SK-N-SH (cell line): ENCODE data around the gene SPAAR. TPM values are rescaled to one million over a fixed set of nuclear protein-coding genes. Genes with fewer than 3 reads are reported as not detected.

Experiments
- CTCF ChIA-PET: fragments of 300-600, 350-600 bp; formaldehyde crosslinking; extraction: SDS; loops from one replicate; lab custom pipeline; 2021; lab: Yijun Ruan, JAX
- POLR2A ChIA-PET: fragments of 350-600 bp; sonication (Branson Sonifier 250); formaldehyde crosslinking; extraction: SDS; loops from one replicate; lab custom pipeline; 2020; ENCODE audit warnings: antibody characterized with exemption, inconsistent platforms; lab: Yijun Ruan, JAX
- DNase-seq: peaks from one replicate; pipeline ENCODE4 v3.0.0; 2012
- H2AFZ ChIP-seq: fragments of 200-600 bp; sonication (generic); 2 replicates; pipeline ENCODE4 v1.8.1; 2016; ENCODE audit warnings: antibody characterized with exemption, mild to moderate bottlenecking, low read depth
- H3F3A ChIP-seq: fragments of 200-600 bp; sonication (generic); replicated peaks from 2 replicates; pipeline ENCODE3; 2016; ENCODE audit warnings: antibody characterized with exemption, mild to moderate bottlenecking; ENCODE audit not compliant: insufficient read depth
- H3K27ac ChIP-seq, 2 experiments: fragments of 200-500 bp in 1 of 2; fragments of 200-600 bp in 1 of 2; sonication (Bioruptor generic) in 1 of 2; sonication (generic), shearing (Covaris generic) in 1 of 2; 2 replicates each; pipeline versions ENCODE4 v1.5.1 to v1.6.1; 2014 to 2016; ENCODE audit warnings: low read depth in 2 of 2, inconsistent platforms in 1 of 2, low read length in 1 of 2, mild to moderate bottlenecking in 1 of 2, mixed read lengths in 1 of 2
- H3K27me3 ChIP-seq: fragments of 200-600 bp; sonication (generic), shearing (Covaris generic); 2 replicates; pipeline ENCODE4 v1.6.1; 2016; ENCODE audit warnings: mixed run types; ENCODE audit not compliant: insufficient read depth
- H3K36me3 ChIP-seq, 2 experiments: fragments of 200-500 bp in 1 of 2; fragments of 200-600 bp in 1 of 2; sonication (Bioruptor generic) in 1 of 2; sonication (generic) in 1 of 2; replicated peaks in 1 of 2; 2 replicates each; pipeline versions ENCODE3 to v1.5.1; 2014 to 2016; ENCODE audit warnings: low read length in 1 of 2, mild to moderate bottlenecking in 1 of 2; ENCODE audit not compliant: insufficient read depth in 2 of 2, control insufficient read depth in 1 of 2
- H3K4me1 ChIP-seq, 2 experiments: fragments of 200-500 bp in 1 of 2; fragments of 200-600 bp in 1 of 2; sonication (Bioruptor generic) in 1 of 2; sonication (generic), shearing (Covaris generic) in 1 of 2; 2 replicates each; pipeline versions ENCODE4 v1.5.1 to v1.6.1; 2014 to 2016; ENCODE audit warnings: low read depth in 1 of 2, low read length in 1 of 2, mixed run types in 1 of 2; ENCODE audit not compliant: insufficient read depth in 2 of 2, control insufficient read depth in 1 of 2
- H3K4me2 ChIP-seq: fragments of 200-600 bp; sonication (generic), shearing (Covaris generic); 2 replicates; pipeline ENCODE4 v1.6.1; 2017; ENCODE audit warnings: mixed run types
- H3K4me3 ChIP-seq, 2 experiments: fragments of 200-500 bp in 1 of 2; fragments of 200-600 bp in 1 of 2; sonication (Bioruptor generic) in 1 of 2; sonication (generic), shearing (Covaris generic) in 1 of 2; 2 replicates each; pipeline versions ENCODE4 v1.5.1 to v1.8.1; 2014 to 2016; ENCODE audit warnings: low read depth in 2 of 2, inconsistent platforms in 1 of 2, low read length in 1 of 2, mild to moderate bottlenecking in 1 of 2, mixed read lengths in 1 of 2, moderate library complexity in 1 of 2
- H3K79me2 ChIP-seq: fragments of 200-600 bp; sonication (generic); 2 replicates; pipeline ENCODE4 v1.8.1; 2017; ENCODE audit warnings: mild to moderate bottlenecking; ENCODE audit not compliant: insufficient read depth
- H3K9ac ChIP-seq: fragments of 200-600 bp; sonication (generic); 2 replicates; pipeline ENCODE4 v1.6.1; 2017; ENCODE audit warnings: mixed run types
- H3K9me2 ChIP-seq: fragments of 200-600 bp; sonication (generic); 2 replicates; pipeline ENCODE4 v1.6.1; 2017; ENCODE audit warnings: mixed run types
- H3K9me3 ChIP-seq: fragments of 200-600 bp; sonication (generic); 2 replicates; pipeline ENCODE4 v1.6.1; 2017; ENCODE audit warnings: mixed run types, mild to moderate bottlenecking, moderate library complexity
- H4K20me1 ChIP-seq: fragments of 200-600 bp; sonication (generic); 2 replicates; pipeline ENCODE4 v1.6.1; 2017; ENCODE audit warnings: mild to moderate bottlenecking, mixed run types; ENCODE audit not compliant: insufficient read depth
- CHD2 ChIP-seq: fragments of 150-350 bp; IDR thresholded peaks from 2 replicates; pipeline ENCODE4 v1.6.1; 2018; ENCODE audit warnings: low read length; ENCODE audit not compliant: partially characterized antibody
- EZH2phosphoT487 ChIP-seq: fragments of 200-600 bp; sonication (generic); IDR thresholded peaks from 2 replicates; pipeline ENCODE4 v1.6.1; 2017; ENCODE audit warnings: low read depth, mixed run types, mild to moderate bottlenecking, antibody characterized with exemption, moderate library complexity, borderline replicate concordance
- FOSL2 ChIP-seq: IDR thresholded peaks from 2 replicates; pipeline ENCODE4 v1.4.0; 2012; ENCODE audit warnings: low read depth, mild to moderate bottlenecking, moderate library complexity, borderline replicate concordance
- FOXJ3 ChIP-seq: sonication (generic); formaldehyde crosslinking; IDR thresholded peaks from 2 replicates; pipeline ENCODE4 v1.5.1; 2020; ENCODE audit warnings: mild to moderate bottlenecking, missing genetic modification reagents
- MEF2A ChIP-seq: IDR thresholded peaks from 2 replicates; pipeline ENCODE4 v1.4.0; 2012; ENCODE audit warnings: low read depth, borderline replicate concordance
- MXI1 ChIP-seq: IDR thresholded peaks from 2 replicates; pipeline ENCODE4 v1.6.1; 2012; ENCODE audit warnings: mild to moderate bottlenecking, low read depth, low read length, improper control_type of control experiment
- RAD21 ChIP-seq: IDR thresholded peaks from 2 replicates; pipeline ENCODE4 v1.6.1; 2012; ENCODE audit warnings: mild to moderate bottlenecking, low read length
- SIN3A ChIP-seq: IDR thresholded peaks from 2 replicates; pipeline ENCODE4 v1.6.1; 2012; ENCODE audit warnings: low read depth, mild to moderate bottlenecking, low read length, moderate library complexity, borderline replicate concordance
- TEAD4 ChIP-seq: IDR thresholded peaks from 2 replicates; pipeline ENCODE4 v1.4.0; 2012; ENCODE audit warnings: mild to moderate bottlenecking, borderline replicate concordance; ENCODE audit not compliant: insufficient read depth
- YY1 ChIP-seq: IDR thresholded peaks from 2 replicates; pipeline ENCODE4 v1.4.0; 2012; ENCODE audit warnings: low read depth, mild to moderate bottlenecking
- WGBS: methylation state at CpG from one replicate; pipeline ENCODE4 v1.1.6; 2017; ENCODE audit warnings: low lambda C conversion rate; 5-methylcytosine and 5-hydroxymethylcytosine counted together
- polyA plus RNA-seq, 3 experiments: library from polyadenylated mRNA; depleted of rRNA; stranded (reverse); fragments of >200 nt; gene quantifications; 2 replicates each; pipeline ENCODE4 v1.2.3, GENCODE V29; 2012
- TF ChIP-seq, protein P1 (sequence below): IDR thresholded peaks from 2 replicates; pipeline ENCODE4; 2012
- TF ChIP-seq, protein P2 (sequence below): fragments of 200-600 bp; sonication (generic); IDR thresholded peaks from 2 replicates; pipeline ENCODE4 v1.6.1; 2017; ENCODE audit warnings: antibody characterized with exemption, mild to moderate bottlenecking, moderate library complexity
- TF ChIP-seq, protein P3 (sequence below): IDR thresholded peaks from 2 replicates; pipeline ENCODE4 v1.6.1; 2012; ENCODE audit warnings: mild to moderate bottlenecking, low read depth, low read length, moderate library complexity
- TF ChIP-seq, protein P4 (sequence below): IDR thresholded peaks from 2 replicates; pipeline ENCODE4 v1.4.0; 2012; ENCODE audit warnings: low read depth

SPAAR gene
- polyA plus RNA-seq, 1 of the 3 experiments (the other 2 are of a cell fraction): 0.13 TPM

DNA sequence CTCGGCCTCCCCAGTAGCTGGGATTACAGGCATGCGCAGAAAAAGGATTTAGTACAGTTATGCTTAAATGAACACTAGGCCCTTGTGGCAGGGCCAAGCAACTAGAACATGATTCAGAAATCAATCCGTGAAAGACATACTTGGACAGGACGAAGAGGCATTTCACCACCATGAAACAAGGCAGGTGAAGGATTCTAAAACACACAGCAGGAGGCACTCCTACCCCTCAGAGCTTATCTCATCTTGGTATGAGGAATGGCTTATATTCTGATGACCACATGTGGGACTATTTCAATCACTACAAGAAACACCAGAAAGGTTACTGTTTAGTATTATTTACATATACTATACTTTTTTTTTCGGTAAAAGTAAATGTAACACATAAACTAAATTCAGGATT, 33.0 kb downstream of the SPAAR start (continued):
- TF ChIP-seq FOXJ3 (CRISPR knock-in tag) (no peak), CHD2 (no peak), YY1 (no peak)
- TF ChIP-seq, protein P1, sequence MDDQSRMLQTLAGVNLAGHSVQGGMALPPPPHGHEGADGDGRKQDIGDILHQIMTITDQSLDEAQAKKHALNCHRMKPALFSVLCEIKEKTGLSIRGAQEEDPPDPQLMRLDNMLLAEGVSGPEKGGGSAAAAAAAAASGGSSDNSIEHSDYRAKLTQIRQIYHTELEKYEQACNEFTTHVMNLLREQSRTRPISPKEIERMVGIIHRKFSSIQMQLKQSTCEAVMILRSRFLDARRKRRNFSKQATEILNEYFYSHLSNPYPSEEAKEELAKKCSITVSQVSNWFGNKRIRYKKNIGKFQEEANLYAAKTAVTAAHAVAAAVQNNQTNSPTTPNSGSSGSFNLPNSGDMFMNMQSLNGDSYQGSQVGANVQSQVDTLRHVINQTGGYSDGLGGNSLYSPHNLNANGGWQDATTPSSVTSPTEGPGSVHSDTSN: no peak
- TF ChIP-seq, protein P2, sequence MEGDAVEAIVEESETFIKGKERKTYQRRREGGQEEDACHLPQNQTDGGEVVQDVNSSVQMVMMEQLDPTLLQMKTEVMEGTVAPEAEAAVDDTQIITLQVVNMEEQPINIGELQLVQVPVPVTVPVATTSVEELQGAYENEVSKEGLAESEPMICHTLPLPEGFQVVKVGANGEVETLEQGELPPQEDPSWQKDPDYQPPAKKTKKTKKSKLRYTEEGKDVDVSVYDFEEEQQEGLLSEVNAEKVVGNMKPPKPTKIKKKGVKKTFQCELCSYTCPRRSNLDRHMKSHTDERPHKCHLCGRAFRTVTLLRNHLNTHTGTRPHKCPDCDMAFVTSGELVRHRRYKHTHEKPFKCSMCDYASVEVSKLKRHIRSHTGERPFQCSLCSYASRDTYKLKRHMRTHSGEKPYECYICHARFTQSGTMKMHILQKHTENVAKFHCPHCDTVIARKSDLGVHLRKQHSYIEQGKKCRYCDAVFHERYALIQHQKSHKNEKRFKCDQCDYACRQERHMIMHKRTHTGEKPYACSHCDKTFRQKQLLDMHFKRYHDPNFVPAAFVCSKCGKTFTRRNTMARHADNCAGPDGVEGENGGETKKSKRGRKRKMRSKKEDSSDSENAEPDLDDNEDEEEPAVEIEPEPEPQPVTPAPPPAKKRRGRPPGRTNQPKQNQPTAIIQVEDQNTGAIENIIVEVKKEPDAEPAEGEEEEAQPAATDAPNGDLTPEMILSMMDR: no peak

GRCh38 chr9:35944173-35944572, 34.9 kb downstream of the SPAAR start:
- TF ChIP-seq EZH2phosphoT487: no peak
- no peak for TF ChIP-seq MXI1
- POLR2A ChIA-PET: no interaction called here

DNA sequence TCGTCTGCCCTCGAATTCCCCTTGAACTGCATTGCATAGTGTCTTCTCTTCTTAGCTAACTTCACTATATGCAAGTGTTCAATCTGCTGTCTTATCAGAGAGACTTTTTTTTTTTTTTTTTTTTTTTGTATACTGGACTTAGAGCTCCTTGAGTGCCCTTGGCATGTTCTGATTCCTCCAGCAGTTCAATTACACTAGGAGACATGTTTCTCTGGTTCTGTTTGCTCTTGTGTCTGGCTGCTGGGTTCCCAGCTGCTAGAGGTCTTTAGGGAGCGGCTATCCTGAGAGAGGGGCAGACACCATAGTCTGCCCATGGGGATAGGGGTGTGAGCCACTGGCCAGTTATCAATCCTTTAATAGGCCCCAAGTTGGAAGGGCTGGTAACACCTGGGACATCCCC, 35.6 kb downstream of the SPAAR start:
- Histone ChIP-seq H3K9ac (no peak overlapping the region), H3K9me2 (no peaks in the 10 kb centered on the region), H3K27me3 (no peaks in the 10 kb centered on the region), H3F3A (no peaks in the 10 kb centered on the region), H3K9me3 (no peaks in the 10 kb centered on the region), H3K4me3 (no peak overlapping the region), H3K27ac (no peak overlapping the region), H3K36me3 (no peaks in the 10 kb centered on the region), H3K4me1 (peaks cover 0 to 2% of the 10 kb centered on the region in 2 experiments; a peak in 1 of 4 replicates), H2AFZ (peak overlapping the region; percentile 92; the same call in 1 of the 2 replicates), H4K20me1 (no peaks in the 10 kb centered on the region), H3K4me2 (no peak overlapping the region), H3K79me2 (no peaks in the 10 kb centered on the region)
- CTCF ChIA-PET: interaction anchor here (0.9 to 8.8 kb wide), 20 partner anchors 10 to 176 kb away, joined by 3 to 94 read pairs (median 6); partner anchors contain the start of gene HRCT1
- 100% methylated on average over 3 of the region's 3 CpGs for WGBS
- POLR2A ChIA-PET: interaction anchor here (1.3 kb wide), 1 partner anchor 39 kb away, joined by 5 read pairs; the partner anchor contains the start of gene HRCT1
- DNase-seq: no peak
- TF ChIP-seq, protein P3, sequence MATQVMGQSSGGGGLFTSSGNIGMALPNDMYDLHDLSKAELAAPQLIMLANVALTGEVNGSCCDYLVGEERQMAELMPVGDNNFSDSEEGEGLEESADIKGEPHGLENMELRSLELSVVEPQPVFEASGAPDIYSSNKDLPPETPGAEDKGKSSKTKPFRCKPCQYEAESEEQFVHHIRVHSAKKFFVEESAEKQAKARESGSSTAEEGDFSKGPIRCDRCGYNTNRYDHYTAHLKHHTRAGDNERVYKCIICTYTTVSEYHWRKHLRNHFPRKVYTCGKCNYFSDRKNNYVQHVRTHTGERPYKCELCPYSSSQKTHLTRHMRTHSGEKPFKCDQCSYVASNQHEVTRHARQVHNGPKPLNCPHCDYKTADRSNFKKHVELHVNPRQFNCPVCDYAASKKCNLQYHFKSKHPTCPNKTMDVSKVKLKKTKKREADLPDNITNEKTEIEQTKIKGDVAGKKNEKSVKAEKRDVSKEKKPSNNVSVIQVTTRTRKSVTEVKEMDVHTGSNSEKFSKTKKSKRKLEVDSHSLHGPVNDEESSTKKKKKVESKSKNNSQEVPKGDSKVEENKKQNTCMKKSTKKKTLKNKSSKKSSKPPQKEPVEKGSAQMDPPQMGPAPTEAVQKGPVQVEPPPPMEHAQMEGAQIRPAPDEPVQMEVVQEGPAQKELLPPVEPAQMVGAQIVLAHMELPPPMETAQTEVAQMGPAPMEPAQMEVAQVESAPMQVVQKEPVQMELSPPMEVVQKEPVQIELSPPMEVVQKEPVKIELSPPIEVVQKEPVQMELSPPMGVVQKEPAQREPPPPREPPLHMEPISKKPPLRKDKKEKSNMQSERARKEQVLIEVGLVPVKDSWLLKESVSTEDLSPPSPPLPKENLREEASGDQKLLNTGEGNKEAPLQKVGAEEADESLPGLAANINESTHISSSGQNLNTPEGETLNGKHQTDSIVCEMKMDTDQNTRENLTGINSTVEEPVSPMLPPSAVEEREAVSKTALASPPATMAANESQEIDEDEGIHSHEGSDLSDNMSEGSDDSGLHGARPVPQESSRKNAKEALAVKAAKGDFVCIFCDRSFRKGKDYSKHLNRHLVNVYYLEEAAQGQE: no peak
- TF ChIP-seq, protein P2: no peak
- no peak for TF ChIP-seq SIN3A
- no peak for TF ChIP-seq TEAD4
- no peak for TF ChIP-seq MEF2A
- TF ChIP-seq RAD21: no peak
- TF ChIP-seq, protein P4, sequence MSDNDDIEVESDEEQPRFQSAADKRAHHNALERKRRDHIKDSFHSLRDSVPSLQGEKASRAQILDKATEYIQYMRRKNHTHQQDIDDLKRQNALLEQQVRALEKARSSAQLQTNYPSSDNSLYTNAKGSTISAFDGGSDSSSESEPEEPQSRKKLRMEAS: no peak
- TF ChIP-seq FOSL2: no peak

More at GRCh38 chr9:35944173-35944572, 34.9 kb downstream of the SPAAR start:
- no peaks in the 10 kb centered on the region for H3K9me3 ChIP-seq
- H3K4me3 ChIP-seq: no peak overlapping the region
- CTCF ChIA-PET: interaction anchor here (0.9 to 8.8 kb wide), 9 partner anchors 11 to 175 kb away, joined by 3 to 94 read pairs (median 7); partner anchors contain the start of gene HRCT1
- H3K9ac ChIP-seq: no peak overlapping the region
- DNase-seq: no peak
- H3K79me2 ChIP-seq: no peaks in the 10 kb centered on the region
- no peaks in the 10 kb centered on the region for H3F3A ChIP-seq
- peaks cover 0 to 2% of the 10 kb centered on the region in 2 experiments; a peak in 1 of 4 replicates for H3K4me1 ChIP-seq
- no peaks in the 10 kb centered on the region for H3K27me3 ChIP-seq
- peak overlapping the region; percentile 45; the same call in 1 of the 2 replicates for H2AFZ ChIP-seq
- no peaks in the 10 kb centered on the region for H3K9me2 ChIP-seq
- H3K36me3 ChIP-seq: no peaks in the 10 kb centered on the region
- WGBS: 94% methylated on average over 3 of the region's 3 CpGs
- H4K20me1 ChIP-seq: no peaks in the 10 kb centered on the region
- H3K4me2 ChIP-seq: no peak overlapping the region
- no peak overlapping the region for H3K27ac ChIP-seq
